ENCODE measurements around the gene HEPHL1.

The HEPHL1 gene

DNA sequence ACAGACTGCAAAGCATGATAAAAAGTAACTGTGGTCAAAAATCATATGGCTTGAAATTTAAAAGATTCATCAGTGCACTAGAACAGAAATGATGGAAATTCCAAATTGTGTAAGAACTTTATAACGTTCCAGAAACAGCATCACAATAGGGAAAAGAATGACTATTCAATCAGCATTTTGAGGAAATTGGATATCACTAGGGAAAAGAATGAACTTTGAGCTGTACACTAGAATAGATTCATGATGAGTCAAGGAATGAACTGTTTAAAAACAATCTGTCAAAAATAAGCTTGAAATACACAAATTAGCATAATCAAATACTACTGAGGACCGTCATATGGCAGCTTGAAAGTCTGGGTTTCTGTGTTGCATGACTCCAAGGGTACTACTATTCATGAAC lies 20.5 kb upstream of the HEPHL1 start:
- no peak overlapping the region for H3K4me3 ChIP-seq (ENCODE audit: low read depth, low read length)
- no peak for DNase-seq (ENCODE audit: low read depth)
- no peak for TF ChIP-seq CTCF (IDR thresholded peaks at IDR 0.05; ENCODE audit: low read depth, low read length, missing control alignments)

DNA sequence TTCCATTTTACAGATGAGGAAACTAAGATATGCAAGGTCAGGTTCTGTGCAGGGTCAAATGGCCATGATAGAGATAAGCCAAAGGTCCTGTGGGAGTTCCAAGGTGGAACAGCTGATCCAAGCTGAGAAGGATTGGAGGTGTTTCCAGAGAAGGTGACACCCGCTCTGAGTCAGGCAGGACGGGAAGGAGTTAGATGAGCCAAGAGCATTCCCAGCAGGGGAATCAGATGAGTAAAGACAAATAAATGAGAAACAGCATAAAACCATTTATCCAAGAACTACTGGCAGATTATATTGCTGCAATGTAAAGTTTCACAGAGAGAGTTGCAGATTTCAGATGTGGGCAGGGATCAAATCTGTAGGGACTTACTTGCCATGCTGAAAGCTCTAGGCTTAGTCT lies 18.9 kb upstream of the HEPHL1 start:
- TF ChIP-seq CTCF (IDR thresholded peaks at IDR 0.05; ENCODE audit: low read depth, low read length, missing control alignments): no peak
- no peak for DNase-seq (ENCODE audit: low read depth)
- no peak overlapping the region for H3K4me3 ChIP-seq (ENCODE audit: low read depth, low read length)

DNA sequence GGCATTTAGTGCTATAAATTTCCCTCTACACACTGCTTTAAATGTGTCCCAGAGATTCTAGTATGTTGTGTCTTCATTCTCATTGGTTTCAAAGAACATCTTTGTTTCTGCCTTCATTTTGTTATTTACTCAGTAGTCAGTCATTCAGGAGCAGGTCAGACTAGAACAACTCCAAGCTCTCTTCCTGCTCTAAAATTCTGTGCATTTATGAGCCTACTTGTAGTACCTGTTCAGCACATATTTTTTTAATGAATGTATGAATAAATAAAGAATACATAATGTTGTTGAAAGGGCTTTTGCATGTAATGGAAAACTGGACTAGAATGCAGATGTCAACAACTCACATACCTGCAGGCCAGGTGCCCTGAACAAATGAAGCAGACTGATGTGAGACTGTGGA lies 13.7 kb upstream of the HEPHL1 start:
- H3K4me3 ChIP-seq (ENCODE audit: low read depth, low read length): no peak overlapping the region
- no peak for DNase-seq (ENCODE audit: low read depth)
- TF ChIP-seq CTCF (IDR thresholded peaks at IDR 0.05; ENCODE audit: low read depth, low read length, missing control alignments): no peak

DNA sequence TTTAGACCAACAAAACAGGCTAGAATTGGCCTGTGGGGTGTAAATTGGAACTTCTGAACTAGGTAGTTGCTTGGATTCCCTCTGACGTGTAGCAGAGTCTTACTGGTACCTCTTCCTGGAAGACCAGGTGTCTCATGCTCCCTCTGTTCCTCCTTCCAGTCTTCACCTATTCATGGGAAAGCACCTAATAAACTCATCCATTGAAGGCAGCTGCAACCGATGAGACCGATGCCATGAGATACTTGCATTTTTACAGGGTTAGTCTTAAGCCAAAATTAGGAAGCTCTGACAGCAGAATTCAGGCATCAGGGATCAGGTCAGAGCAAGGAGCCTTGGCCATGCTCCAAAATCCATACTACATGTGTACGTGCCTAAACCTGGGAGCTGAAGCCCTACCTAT lies 13.2 kb upstream of the HEPHL1 start:
- no peak for DNase-seq (ENCODE audit: low read depth)
- TF ChIP-seq CTCF (IDR thresholded peaks at IDR 0.05; ENCODE audit: low read depth, low read length, missing control alignments): no peak
- H3K4me3 ChIP-seq (ENCODE audit: low read depth, low read length): no peak overlapping the region

DNA sequence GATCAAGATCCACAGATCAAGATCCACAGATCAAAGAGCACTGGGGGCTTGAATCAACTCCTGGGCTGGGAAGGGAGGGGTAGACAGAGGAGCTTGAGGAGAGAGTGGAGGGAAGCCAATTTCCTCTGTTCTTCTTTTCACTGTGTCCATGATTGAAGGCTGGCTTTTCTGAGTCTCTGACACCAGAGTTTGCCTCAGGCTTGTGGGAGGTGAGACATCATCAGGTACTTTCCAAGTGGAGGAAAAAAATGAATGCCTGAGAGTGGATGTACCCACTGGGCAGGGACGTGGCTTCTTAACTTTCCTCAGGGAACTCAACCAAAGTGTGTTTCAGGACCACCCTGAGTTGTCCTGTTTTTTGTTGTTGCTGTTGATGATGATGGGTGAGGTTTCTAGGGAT lies 11.0 kb upstream of the HEPHL1 start:
- H3K4me3 ChIP-seq (ENCODE audit: low read depth, low read length): no peak overlapping the region
- DNase-seq (ENCODE audit: low read depth): no peak
- no peak for TF ChIP-seq CTCF (IDR thresholded peaks at IDR 0.05; ENCODE audit: low read depth, low read length, missing control alignments)

DNA sequence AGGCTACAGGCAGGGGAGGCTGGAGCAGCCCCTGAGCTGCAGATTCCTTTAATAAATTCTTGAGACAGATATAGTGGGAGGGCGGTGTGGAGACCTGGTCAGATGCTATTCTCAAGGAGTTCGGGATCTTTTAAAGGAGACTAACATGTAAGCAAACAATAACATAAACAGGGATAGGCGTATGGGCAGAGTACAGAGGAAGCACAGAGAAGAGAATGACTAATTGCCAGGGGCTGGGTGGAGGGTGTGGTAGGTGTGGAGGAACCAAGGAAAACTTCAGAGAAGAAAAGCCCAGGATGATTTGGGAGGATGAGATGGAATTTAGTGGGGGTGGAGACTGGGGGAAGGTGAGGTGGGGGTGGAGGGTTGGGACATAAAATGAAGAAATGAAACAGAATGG lies 9.7 kb upstream of the HEPHL1 start:
- H3K4me3 ChIP-seq (ENCODE audit: low read depth, low read length): no peak overlapping the region
- TF ChIP-seq CTCF (IDR thresholded peaks at IDR 0.05; ENCODE audit: low read depth, low read length, missing control alignments): no peak
- no peak for DNase-seq (ENCODE audit: low read depth)

GRCh38 chr11:94017446-94017845 lies 3.7 kb upstream of the HEPHL1 start:
- H3K4me3 ChIP-seq (ENCODE audit: low read depth, low read length): no peak overlapping the region
- no peak for DNase-seq (ENCODE audit: low read depth)
- no peak for TF ChIP-seq CTCF (IDR thresholded peaks at IDR 0.05; ENCODE audit: low read depth, low read length, missing control alignments)
